Activated CD4-positive, alpha-beta T cell treated with anti-CD3 and anti-CD28 coated beads, Interleukin-2, amount 10 ng/mL, durations not matched to agents 24 days and 14 days (primary cell): ENCODE results near the gene RDH8. TPM values are rescaled to one million over a fixed set of nuclear protein-coding genes. Genes with fewer than 3 reads are reported as not detected.
"Not testable (repeated sequence)": the region's sequence is repeated elsewhere in the genome, so short reads cannot be mapped to it uniquely, and the experiment has no call there.

Experiments
- DNase-seq: peaks from one replicate; pipeline ENCODE4 v3.0.0; 2022
- H3K27ac Mint-ChIP-seq: one replicate; pipeline ENCODE4 v1.8.0; 2022; ENCODE audit warnings: mild to moderate bottlenecking, mixed read lengths
- H3K27me3 Mint-ChIP-seq: one replicate; pipeline ENCODE4 v1.8.0; 2022; ENCODE audit warnings: mixed read lengths
- H3K36me3 Mint-ChIP-seq: one replicate; pipeline ENCODE4 v1.8.0; 2022; ENCODE audit warnings: low read depth, mild to moderate bottlenecking, mixed read lengths
- H3K4me1 Mint-ChIP-seq: one replicate; pipeline ENCODE4 v1.8.0; 2021; ENCODE audit warnings: mixed read lengths
- H3K4me3 Mint-ChIP-seq: one replicate; pipeline ENCODE4 v1.8.0; 2022; ENCODE audit warnings: mild to moderate bottlenecking, moderate library complexity, mixed read lengths
- H3K9me3 Mint-ChIP-seq: one replicate; pipeline ENCODE4 v1.8.0; 2021; ENCODE audit warnings: mixed read lengths
- intact Hi-C: fragments of 100-400 bp; cut with micrococcal nuclease; formaldehyde crosslinking; loops from one replicate; pipeline ENCODE4 v1.15.1; 2023
- total RNA-seq: library from RNA; stranded (reverse); gene quantifications from 2 replicates; pipeline ENCODE4 v1.2.3, GENCODE V29; 2022

RDH8 gene
- total RNA-seq, 1 donor from 2014 or later: not detected

DNA sequence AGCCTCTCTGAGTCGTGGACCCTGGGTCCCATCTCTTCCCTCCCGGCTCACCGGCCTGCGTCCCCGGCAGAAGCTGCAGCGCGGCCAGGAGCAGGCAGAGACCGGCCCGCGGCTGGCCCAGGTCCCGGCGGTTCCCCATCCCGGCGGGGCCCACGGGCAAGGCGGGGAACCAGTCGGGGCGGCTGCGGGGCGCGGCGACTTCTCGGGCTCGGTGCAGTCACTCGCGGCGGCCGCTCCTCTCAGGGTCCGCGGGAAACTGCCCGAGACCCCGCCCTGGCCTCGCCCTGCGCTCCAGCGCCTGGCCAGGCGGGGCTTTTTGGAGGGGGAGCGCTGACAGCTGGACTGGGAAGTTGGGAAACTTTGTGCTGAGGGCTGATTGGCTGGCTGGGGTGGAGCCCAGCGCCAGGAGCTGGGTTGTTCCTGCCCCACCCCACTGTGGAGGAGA lies 3.0 kb upstream of the RDH8 start, which contains the start of gene COL5A3:
COL5A3 (minus strand) TSS at position 258 of the 445 bp plus-strand sequence; CDS start at position 139, 119 bp downstream.
- peaks cover 4% of the 10 kb centered on the region for H3K9me3 Mint-ChIP-seq
- H3K4me1 Mint-ChIP-seq: peaks cover 21% of the 10 kb centered on the region
- H3K27me3 Mint-ChIP-seq: peaks cover 49% of the 10 kb centered on the region
- H3K36me3 Mint-ChIP-seq: no peaks in the 10 kb centered on the region
- no peak for DNase-seq
- no peak within 1 kb of the TSS for H3K27ac Mint-ChIP-seq
- H3K4me3 Mint-ChIP-seq: no peak within 1 kb of the TSS
- intact Hi-C loops: no loop called here

DNA sequence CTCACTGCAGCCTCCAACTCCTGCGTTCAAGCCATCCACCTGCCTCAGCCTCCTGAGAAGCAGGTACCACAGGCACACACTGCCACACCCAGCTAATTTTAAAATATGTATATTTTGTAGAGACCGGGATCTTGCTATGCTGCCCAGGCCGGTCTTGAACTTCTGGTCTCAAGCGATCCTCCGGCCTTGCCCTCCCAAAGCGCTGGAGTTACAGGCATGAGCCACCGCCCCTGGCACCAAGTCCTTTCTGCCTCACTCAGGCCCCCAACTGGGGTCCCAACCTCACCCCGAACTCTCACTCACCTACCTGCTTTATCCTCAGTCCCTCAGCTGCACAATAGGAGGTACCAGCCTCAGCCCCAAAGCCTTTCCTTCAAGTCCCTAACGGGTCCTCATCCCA lies 2.3 kb upstream of the RDH8 start:
- no peak for DNase-seq
- Mint-ChIP-seq H3K27ac (no peak overlapping the region), H3K4me1 (peaks cover 21% of the 10 kb centered on the region), H3K27me3 (peaks cover 49% of the 10 kb centered on the region), H3K4me3 (no peak overlapping the region), H3K9me3 (peaks cover 4% of the 10 kb centered on the region), H3K36me3 (no peaks in the 10 kb centered on the region)
- intact Hi-C loops: no loop called here

- Mint-ChIP-seq H3K4me3 (no peak overlapping the region), H3K36me3 (no peaks in the 10 kb centered on the region), H3K27me3 (peaks cover 45% of the 10 kb centered on the region), H3K27ac (no peak overlapping the region), H3K4me1 (peaks cover 13% of the 10 kb centered on the region), H3K9me3 (peaks cover 4% of the 10 kb centered on the region)
- DNase-seq: no peak
- intact Hi-C loops: no loop called here
Observed at GRCh38 chr19:10011974-10012373, 1.3 kb upstream of the RDH8 start.

- Mint-ChIP-seq H3K36me3 (no peaks in the 10 kb centered on the region), H3K27me3 (peaks cover 29% of the 10 kb centered on the region), H3K4me3 (no peak overlapping the region), H3K9me3 (no peaks in the 10 kb centered on the region), H3K27ac (no peak overlapping the region), H3K4me1 (peaks cover 4% of the 10 kb centered on the region)
- DNase-seq: no peak
- intact Hi-C loops: no loop called here
Observed at GRCh38 chr19:10013834-10014618, 743 bp downstream of the RDH8 start.

- no peak overlapping the region for H3K4me3 Mint-ChIP-seq
- H3K4me1 Mint-ChIP-seq: no peaks in the 10 kb centered on the region
- H3K27me3 Mint-ChIP-seq: peaks cover 7% of the 10 kb centered on the region
- no peak for DNase-seq
- intact Hi-C loops: no loop called here
- H3K9me3 Mint-ChIP-seq: no peaks in the 10 kb centered on the region
- no peak overlapping the region for H3K27ac Mint-ChIP-seq
- no peaks in the 10 kb centered on the region for H3K36me3 Mint-ChIP-seq
Observed at GRCh38 chr19:10018263-10018662, 5.0 kb downstream of the RDH8 start.

DNA sequence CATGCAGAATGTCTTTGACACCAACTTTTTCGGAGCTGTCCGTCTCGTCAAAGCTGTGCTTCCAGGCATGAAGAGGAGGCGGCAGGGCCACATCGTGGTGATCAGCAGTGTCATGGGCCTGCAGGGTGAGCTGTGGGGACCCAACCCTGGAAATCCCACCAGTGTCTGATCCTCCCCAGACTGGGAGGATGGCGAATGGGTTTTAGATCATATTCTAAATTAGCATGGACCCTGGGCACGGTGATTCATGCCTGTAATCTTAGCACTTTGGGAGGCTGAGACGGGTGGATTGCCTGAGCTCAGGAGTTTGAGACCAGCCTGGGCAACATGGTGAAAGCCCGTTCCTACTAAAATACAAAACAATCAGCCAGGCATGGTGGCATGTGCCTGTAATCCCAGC lies 5.5 kb downstream of the RDH8 start:
- DNase-seq: no peak
- Mint-ChIP-seq H3K9me3 (no peaks in the 10 kb centered on the region), H3K36me3 (no peaks in the 10 kb centered on the region), H3K4me3 (no peak overlapping the region), H3K27me3 (peaks cover 5% of the 10 kb centered on the region), H3K27ac (no peak overlapping the region), H3K4me1 (no peaks in the 10 kb centered on the region)
- intact Hi-C loops: no loop called here

DNA sequence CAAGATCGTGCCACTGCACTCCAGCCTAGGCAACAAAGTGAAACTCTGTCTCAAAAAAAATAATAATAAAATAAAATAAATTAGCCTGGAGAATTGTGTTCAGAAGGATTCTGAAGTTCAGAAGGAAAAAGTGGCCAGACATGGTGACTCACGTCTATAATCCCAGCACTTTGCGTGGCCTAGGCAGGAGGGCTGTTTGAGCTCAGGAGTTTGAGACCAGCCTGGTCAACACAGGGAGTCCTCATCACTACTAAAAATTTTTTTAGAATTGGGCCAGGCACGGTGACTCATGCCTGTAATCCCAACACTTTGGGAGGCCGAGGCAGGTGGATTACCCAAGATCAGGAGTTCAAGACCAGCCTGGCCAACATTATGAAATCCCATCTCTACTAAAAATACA lies 6.0 kb downstream of the RDH8 start:
- no peak for DNase-seq
- no peaks in the 10 kb centered on the region for H3K36me3 Mint-ChIP-seq
- H3K4me3 Mint-ChIP-seq: no peak overlapping the region
- no peaks in the 10 kb centered on the region for H3K9me3 Mint-ChIP-seq
- H3K27me3 Mint-ChIP-seq: peaks cover 2% of the 10 kb centered on the region
- H3K4me1 Mint-ChIP-seq: no peaks in the 10 kb centered on the region
- intact Hi-C loops: no loop called here
- no peak overlapping the region for H3K27ac Mint-ChIP-seq

- H3K9me3 Mint-ChIP-seq: no peaks in the 10 kb centered on the region
- H3K4me1 Mint-ChIP-seq: no peaks in the 10 kb centered on the region
- no peak for DNase-seq
- peaks cover 2% of the 10 kb centered on the region for H3K27me3 Mint-ChIP-seq
- intact Hi-C loops: no loop called here
- no peak overlapping the region for H3K4me3 Mint-ChIP-seq
- no peaks in the 10 kb centered on the region for H3K36me3 Mint-ChIP-seq
- no peak overlapping the region for H3K27ac Mint-ChIP-seq
Observed at GRCh38 chr19:10020851-10021250, 7.6 kb downstream of the RDH8 start.

DNA sequence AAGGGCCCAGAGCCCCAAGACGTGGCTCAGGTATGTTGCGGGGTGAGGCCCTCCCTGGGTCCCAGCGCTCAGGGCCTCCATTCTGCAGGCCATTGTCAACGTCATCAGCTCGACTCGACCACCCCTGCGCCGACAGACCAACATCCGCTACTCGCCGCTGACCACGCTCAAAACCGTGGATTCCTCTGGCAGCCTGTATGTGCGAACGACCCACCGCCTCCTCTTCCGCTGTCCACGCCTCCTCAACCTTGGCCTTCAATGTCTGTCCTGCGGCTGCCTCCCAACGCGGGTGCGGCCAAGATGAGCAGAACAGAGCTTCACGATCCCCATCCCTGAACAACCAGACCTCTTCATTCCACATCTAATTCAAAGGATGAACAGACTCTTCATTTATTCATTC lies 8.2 kb downstream of the RDH8 start:
- Mint-ChIP-seq H3K4me3 (no peak overlapping the region), H3K27ac (no peak overlapping the region), H3K27me3 (peaks cover 4% of the 10 kb centered on the region), H3K9me3 (no peaks in the 10 kb centered on the region), H3K4me1 (no peaks in the 10 kb centered on the region), H3K36me3 (no peaks in the 10 kb centered on the region)
- intact Hi-C loops: no loop called here
- DNase-seq: no peak

DNA sequence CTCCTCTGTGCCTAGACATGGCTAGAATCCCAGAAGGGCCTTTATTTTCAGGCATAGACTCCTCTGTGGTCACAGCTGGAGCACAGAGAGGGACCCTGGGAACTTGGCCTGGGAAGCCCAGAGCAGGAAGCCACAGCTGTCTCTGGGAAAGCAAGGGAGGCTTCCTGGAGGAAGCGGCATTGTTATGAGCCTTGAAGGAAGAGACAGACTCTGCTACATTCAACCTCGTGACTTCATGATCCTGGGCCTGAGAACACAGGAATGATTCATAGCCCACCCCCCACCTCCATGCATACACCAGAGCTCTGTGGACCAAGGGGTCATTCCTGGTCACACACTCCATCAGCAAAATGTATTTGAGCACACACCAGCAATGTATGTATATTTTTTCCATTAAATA lies 8.6 kb downstream of the RDH8 start:
- intact Hi-C loops: no loop called here
- Mint-ChIP-seq H3K4me3 (no peak overlapping the region), H3K4me1 (no peaks in the 10 kb centered on the region), H3K36me3 (no peaks in the 10 kb centered on the region), H3K27me3 (peaks cover 8% of the 10 kb centered on the region), H3K9me3 (no peaks in the 10 kb centered on the region), H3K27ac (no peak overlapping the region)
- no peak for DNase-seq

DNA sequence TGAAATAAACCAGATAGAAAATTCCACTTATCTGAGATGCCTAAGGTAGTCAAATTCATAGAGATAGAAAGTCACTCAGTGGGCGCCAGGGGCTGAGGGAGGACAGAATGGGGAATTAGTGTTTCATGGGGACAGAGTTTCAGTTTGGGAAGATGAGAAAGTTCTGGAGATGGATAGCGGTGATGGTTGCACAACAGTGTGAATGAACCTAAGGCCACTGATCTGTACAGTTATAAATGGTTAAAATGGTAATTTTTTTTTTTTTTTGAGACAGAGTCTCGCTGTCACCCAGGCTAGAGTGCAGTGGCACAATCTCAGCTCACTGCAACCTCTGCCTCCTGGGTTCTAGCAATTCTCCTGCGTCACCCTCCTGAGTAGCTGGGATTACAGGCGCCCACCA lies 9.8 kb downstream of the RDH8 start:
- H3K27ac Mint-ChIP-seq, DNase-seq, H3K9me3 Mint-ChIP-seq, H3K36me3 Mint-ChIP-seq, intact Hi-C loops, H3K4me1 Mint-ChIP-seq, H3K4me3 Mint-ChIP-seq: not testable (repeated sequence)
- H3K27me3 Mint-ChIP-seq: peaks cover 11% of the 10 kb centered on the region

DNA sequence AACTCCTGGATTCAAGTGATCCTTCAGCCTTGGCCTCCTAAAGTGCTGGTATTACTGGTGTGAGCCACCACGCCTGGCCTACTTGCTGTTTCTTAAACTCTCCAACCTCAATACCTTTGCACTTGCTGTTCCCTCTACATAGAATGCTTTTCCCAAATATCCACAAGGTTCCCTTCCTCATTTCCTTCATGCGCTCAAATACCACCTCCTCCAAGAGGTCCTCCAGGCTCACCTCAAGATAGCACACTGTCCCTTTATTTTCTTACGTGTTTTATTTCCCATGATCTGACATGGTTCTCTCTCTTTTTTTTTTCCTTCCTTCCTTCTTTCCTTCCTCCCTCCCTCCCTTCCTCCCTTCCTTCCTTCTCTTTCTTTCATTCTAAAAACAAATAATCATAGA lies 13.5 kb downstream of the RDH8 start:
- Mint-ChIP-seq H3K4me1 (peaks cover 3% of the 10 kb centered on the region), H3K27me3 (peaks cover 12% of the 10 kb centered on the region), H3K27ac (no peak overlapping the region), H3K4me3 (no peak overlapping the region), H3K36me3 (no peaks in the 10 kb centered on the region), H3K9me3 (no peaks in the 10 kb centered on the region)
- intact Hi-C loops: loop anchor here (1.0 to 5.0 kb wide), 2 partner anchors 92 to 889 kb away; no protein-coding TSS in a partner anchor
- DNase-seq: no peak

- intact Hi-C loops: loop anchor here (1.0 to 5.0 kb wide), 2 partner anchors 93 to 890 kb away; no protein-coding TSS in a partner anchor
- Mint-ChIP-seq H3K27me3 (peaks cover 14% of the 10 kb centered on the region), H3K27ac (no peak overlapping the region), H3K36me3 (no peaks in the 10 kb centered on the region), H3K9me3 (no peaks in the 10 kb centered on the region), H3K4me1 (peaks cover 3% of the 10 kb centered on the region), H3K4me3 (no peak overlapping the region)
- peak; percentile 93 for DNase-seq
Observed at GRCh38 chr19:10027158-10027997, 14.1 kb downstream of the RDH8 start.

GRCh38 chr19:10033614-10034013 lies 20.3 kb downstream of the RDH8 start:
- no peak for DNase-seq
- intact Hi-C loops: no loop called here
- no peaks in the 10 kb centered on the region for H3K9me3 Mint-ChIP-seq
- H3K4me1 Mint-ChIP-seq: no peaks in the 10 kb centered on the region
- peaks cover 16% of the 10 kb centered on the region for H3K27me3 Mint-ChIP-seq
- no peak overlapping the region for H3K27ac Mint-ChIP-seq
- H3K36me3 Mint-ChIP-seq: no peaks in the 10 kb centered on the region
- no peak overlapping the region for H3K4me3 Mint-ChIP-seq
